ENCODE results near the gene SPATA9. TPM values are rescaled to one million over a fixed set of nuclear protein-coding genes. Genes with fewer than 3 reads are reported as not detected.

The SPATA9 gene
- total and polyA plus RNA-seq, 2 of the 13 experiments (the other 11 are each of a cell fraction or from before 2014, with no cell fraction given) = not detected

DNA sequence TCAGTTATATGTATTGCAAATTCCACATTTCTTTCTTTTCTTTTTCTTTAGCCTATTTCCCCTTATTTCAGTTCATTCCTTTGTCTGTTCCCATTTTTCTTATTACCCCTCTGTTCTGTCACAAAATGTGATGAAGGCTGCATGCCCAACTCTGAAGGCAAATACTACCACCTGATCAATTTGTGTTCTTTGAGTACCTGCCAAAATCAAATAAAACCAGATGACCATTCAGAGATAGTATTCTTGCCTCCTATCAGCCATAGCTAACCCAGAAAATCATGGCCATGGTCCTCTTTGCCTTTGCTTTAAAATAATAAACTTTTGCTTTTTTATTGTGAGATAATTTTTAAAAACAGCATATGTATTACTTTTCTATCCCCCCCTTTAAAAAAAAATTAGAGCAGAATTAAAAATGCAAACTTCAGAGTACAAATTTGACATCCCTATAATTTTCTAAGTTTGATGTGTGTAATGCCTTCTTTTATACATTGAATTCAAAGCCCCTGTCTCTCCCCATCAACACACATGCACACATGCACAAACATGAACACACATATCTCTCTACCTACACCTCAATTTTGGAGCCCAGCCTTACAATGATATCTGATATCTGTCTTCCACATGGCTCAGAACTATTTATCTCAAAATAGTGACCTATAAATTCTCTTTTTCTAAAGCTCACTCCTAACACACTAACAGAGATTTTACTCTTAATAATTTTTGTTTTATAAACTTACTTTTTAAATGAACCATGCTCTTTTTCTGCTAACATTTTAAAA lies 32.8 kb downstream of the SPATA9 start:
- Histone ChIP-seq H3K27ac (ENCODE audit: extremely low read length, insufficient read depth, low read length) (no peak overlapping the region), H3K4me1 (ENCODE audit: insufficient read depth, low read length) (peaks cover 28% of the 10 kb centered on the region), H3K9me3 (ENCODE audit: low read length) (no peaks in the 10 kb centered on the region), H4K20me1 (ENCODE audit: insufficient read depth, low read length) (no peaks in the 10 kb centered on the region), H3K9ac (ENCODE audit: insufficient read depth, low read depth, low read length) (no peak overlapping the region), H3K4me3 (replicated peaks in 1 of 3; ENCODE audit: insufficient read depth in 1 of 3, low read depth in 2 of 3, low read length in 3 of 3) (no peak overlapping the region), H3K79me2 (ENCODE audit: insufficient read depth, low read length) (no peaks in the 10 kb centered on the region), H3K36me3 (replicated peaks in 1 of 2; ENCODE audit: control insufficient read depth in 1 of 2, insufficient read depth in 2 of 2, low read length in 2 of 2) (no peaks in the 10 kb centered on the region), H2AFZ (ENCODE audit: low read length) (no peak overlapping the region), H3K4me2 (ENCODE audit: low read depth, low read length) (no peak overlapping the region), H3K27me3 (ENCODE audit: control insufficient read depth in 1 of 2, insufficient read depth in 2 of 2, low read length in 2 of 2) (no peaks in the 10 kb centered on the region)
- BruUV-seq (replicated peaks) = no TSS peak
- TF ChIP-seq CREB1 (IDR thresholded peaks at IDR 0.05) = no peak
- TF ChIP-seq CREB1 (CRISPR knock-in tag; IDR thresholded peaks at IDR 0.05) = no peak
- TF ChIP-seq GTF3A (CRISPR knock-in tag; conservative IDR thresholded peaks at IDR 0.05) = no peak
- TF ChIP-seq, protein P1, sequence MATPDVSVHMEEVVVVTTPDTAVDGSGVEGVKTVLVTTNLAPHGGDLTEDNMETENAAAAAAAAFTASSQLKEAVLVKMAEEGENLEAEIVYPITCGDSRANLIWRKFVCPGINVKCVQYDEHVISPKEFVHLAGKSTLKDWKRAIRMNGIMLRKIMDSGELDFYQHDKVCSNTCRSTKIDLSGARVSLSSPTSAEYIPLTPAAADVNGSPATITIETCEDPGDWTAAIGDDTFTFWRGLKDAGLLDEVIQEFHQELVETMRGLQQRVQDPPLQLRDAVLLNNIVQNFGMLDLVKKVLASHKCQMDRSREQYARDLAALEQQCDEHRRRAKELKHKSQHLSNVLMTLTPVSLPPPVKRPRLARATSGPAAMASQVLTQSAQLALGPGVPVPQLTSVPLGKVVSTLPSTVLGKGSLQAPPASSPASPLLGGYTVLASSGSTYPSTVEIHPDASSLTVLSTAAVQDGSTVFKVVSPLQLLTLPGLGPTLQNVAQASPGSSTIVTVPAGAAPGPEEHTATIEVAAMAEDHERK (CRISPR knock-in tag; IDR thresholded peaks at IDR 0.05; ENCODE audit: low read depth) = no peak
- TF ChIP-seq ZNF143 (CRISPR knock-in tag; IDR thresholded peaks at IDR 0.05) = no peak
- TF ChIP-seq, protein P2, sequence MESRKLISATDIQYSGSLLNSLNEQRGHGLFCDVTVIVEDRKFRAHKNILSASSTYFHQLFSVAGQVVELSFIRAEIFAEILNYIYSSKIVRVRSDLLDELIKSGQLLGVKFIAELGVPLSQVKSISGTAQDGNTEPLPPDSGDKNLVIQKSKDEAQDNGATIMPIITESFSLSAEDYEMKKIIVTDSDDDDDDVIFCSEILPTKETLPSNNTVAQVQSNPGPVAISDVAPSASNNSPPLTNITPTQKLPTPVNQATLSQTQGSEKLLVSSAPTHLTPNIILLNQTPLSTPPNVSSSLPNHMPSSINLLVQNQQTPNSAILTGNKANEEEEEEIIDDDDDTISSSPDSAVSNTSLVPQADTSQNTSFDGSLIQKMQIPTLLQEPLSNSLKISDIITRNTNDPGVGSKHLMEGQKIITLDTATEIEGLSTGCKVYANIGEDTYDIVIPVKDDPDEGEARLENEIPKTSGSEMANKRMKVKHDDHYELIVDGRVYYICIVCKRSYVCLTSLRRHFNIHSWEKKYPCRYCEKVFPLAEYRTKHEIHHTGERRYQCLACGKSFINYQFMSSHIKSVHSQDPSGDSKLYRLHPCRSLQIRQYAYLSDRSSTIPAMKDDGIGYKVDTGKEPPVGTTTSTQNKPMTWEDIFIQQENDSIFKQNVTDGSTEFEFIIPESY (CRISPR knock-in tag; IDR thresholded peaks at IDR 0.05) = no peak
- TF ChIP-seq ZMYM3 (CRISPR knock-in tag; IDR thresholded peaks at IDR 0.05) = no peak
- TF ChIP-seq ZNF329 (CRISPR knock-in tag; IDR thresholded peaks at IDR 0.05; ENCODE audit: low read depth) = no peak
- TF ChIP-seq HMG20A (CRISPR knock-in tag; IDR thresholded peaks at IDR 0.05; ENCODE audit: borderline replicate concordance) = no peak
- no peak for TF ChIP-seq ETV5 (CRISPR knock-in tag; IDR thresholded peaks at IDR 0.05; ENCODE audit: borderline replicate concordance)
- TF ChIP-seq KDM4B (CRISPR knock-in tag; IDR thresholded peaks at IDR 0.05) = no peak
- TF ChIP-seq SP140L (CRISPR knock-in tag; IDR thresholded peaks at IDR 0.05; ENCODE audit: borderline replicate concordance) = no peak
- CTCF ChIA-PET (ENCODE audit: low intra/inter-chr PET ratio, low total read pairs) = no interaction called here
- no peak for FAIRE-seq
- no peak for ATAC-seq
- intact Hi-C loops (cut with micrococcal nuclease; ENCODE audit: unreplicated experiment) (loop anchor here (5.0 to 10.0 kb wide), 4 partner anchors 82 to 945 kb away; partner anchors contain the start of genes ARSK, RHOBTB3 and SKIC3), in situ Hi-C loops (cut with HindIII; ENCODE audit: extremely low pct_ligation_motif_present, low pct_unique_long_range_greater_than_20kb) (loop anchor here (25.0 kb wide), 1 partner anchor 687 kb away; no protein-coding TSS in a partner anchor)
- POLR2A ChIA-PET = no interaction called here
- no peak for DNase-seq (ENCODE audit: low spot score)
